AG04449 (cell line): ENCODE data around the gene IGFBP2.

Experiments
- CTCF ChIA-PET: fragments of 350-600 bp; formaldehyde crosslinking; extraction: SDS; loops from one replicate; lab custom pipeline; 2021; ENCODE audit warnings: antibody characterized with exemption; lab: Yijun Ruan, JAX
- POLR2A ChIA-PET: fragments of 400-600, 350-600 bp; formaldehyde crosslinking; extraction: SDS; loops from one replicate; lab custom pipeline; 2020; ENCODE audit warnings: antibody characterized with exemption, inconsistent platforms; lab: Yijun Ruan, JAX
- DNase-seq: peaks from one replicate; pipeline ENCODE4 v3.0.0-alpha.2; 2010; ENCODE audit warnings: low read depth, low spot score
- H3K4me3 ChIP-seq: 2 replicates; pipeline ENCODE4 v1.5.1; 2011; ENCODE audit warnings: low read depth, mild to moderate bottlenecking, control low read depth, low read length
- CTCF ChIP-seq: IDR thresholded peaks from one replicate; pipeline ENCODE4 v1.5.1; 2011; ENCODE audit warnings: mild to moderate bottlenecking, moderate library complexity, low read length, control low read depth, inconsistent platforms; ENCODE audit not compliant: insufficient read depth; ENCODE audit errors: missing control alignments

Gene IGFBP2

GRCh38 chr2:216690853-216691741 is 57.9 kb downstream of the IGFBP2 start:
- peak overlapping the region; percentile 50 for H3K4me3 ChIP-seq
- DNase-seq = peak; percentile 62
- ChIA-PET CTCF (interaction anchor here (2.1 to 11.0 kb wide), 2 partner anchors 9 to 475 kb away, joined by 5 to 122 read pairs; no protein-coding TSS in a partner anchor), POLR2A (interaction anchor here (0.6 kb wide), 1 partner anchor 569 kb away, joined by 6 read pairs; no protein-coding TSS in a partner anchor)
- TF ChIP-seq CTCF = no peak

DNA sequence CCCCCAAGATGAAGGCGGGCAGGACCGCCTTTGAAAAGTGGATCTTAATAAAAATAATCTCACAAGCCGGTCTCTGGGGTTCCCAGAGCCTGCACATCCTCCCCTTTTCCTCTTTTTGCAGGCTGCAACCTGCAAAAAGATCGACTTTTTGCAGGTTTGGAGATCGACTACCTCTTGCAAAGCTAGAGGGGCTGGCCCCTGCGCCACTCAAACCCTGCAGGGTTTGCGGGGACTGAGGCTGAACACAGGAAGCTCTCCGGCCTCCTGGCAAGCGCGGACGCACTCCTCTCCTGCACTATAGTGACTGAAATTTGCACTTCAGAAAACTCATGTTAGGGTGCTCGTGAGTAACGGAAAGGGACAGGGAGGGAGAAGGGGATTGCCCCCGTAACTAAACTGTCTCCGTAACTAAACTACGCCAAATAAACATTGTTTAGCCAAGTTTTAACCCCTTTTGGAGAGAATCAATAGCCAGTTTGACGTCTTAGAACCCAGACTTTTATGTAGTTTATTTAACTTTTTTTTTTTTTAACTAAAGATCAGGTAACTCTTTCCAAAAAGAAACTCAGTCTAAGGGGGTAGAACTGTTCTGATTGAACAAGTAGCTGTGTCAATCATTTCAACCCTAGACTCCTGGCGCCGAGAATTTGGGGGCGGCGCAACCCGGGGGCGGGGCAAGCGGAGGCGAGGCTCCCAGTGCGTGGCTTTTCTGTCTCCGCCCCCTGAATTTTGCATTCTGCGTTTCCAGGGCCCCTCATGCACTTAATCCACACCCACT is 59.6 kb downstream of the IGFBP2 start:
- peak overlapping the region; percentile 55 for H3K4me3 ChIP-seq
- no peak for DNase-seq
- TF ChIP-seq CTCF = no peak
- POLR2A ChIA-PET = interaction anchor here (0.6 to 1.3 kb wide), 4 partner anchors 413 to 1255 kb away, joined by 3 to 7 read pairs (median 3); no protein-coding TSS in a partner anchor
- CTCF ChIA-PET = interaction anchor here (1.2 to 11.0 kb wide), 8 partner anchors 10 to 818 kb away, joined by 3 to 122 read pairs (median 5); no protein-coding TSS in a partner anchor

DNA sequence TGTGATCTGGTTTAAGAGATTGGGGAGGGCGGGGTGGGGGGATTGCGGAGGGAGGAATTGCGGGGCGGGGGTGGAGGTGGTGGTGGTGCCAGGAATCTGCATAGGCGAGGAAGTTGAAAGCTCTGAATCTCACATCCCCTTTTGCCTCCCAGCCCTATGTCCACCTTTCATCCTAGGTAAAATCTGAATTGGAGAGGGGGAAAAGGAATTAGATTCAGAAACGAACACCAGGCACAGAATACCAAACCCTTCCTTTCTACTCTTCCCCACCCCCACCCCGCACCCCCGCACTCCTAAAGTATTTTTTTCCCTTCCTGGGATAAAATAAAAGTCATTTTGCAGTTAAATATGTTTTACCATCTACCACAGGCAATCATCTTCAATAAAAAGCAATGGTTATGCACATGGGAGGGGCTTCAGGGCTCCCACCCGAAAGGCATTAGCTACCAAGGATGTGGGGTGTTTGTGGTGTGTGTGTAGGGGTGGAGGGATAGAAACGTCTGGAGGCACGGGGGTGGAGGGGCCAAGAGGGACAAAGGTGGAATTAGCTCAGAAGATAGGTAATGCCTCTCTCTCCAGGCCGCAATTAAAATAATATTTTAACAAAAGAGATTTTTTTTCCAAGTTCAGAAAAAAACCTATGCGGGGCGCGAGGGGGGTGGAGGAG is 60.3 kb downstream of the IGFBP2 start:
- no peak for DNase-seq
- ChIA-PET POLR2A (interaction anchor here (0.6 to 1.3 kb wide), 7 partner anchors 145 to 1256 kb away, joined by 3 to 7 read pairs (median 3); no protein-coding TSS in a partner anchor), CTCF (interaction anchor here (0.7 to 11.0 kb wide), 13 partner anchors 9 to 1019 kb away, joined by 3 to 122 read pairs (median 4); no protein-coding TSS in a partner anchor)
- no peak for TF ChIP-seq CTCF
- peak overlapping the region; percentile 70 for H3K4me3 ChIP-seq

GRCh38 chr2:216694082-216694825 is 61.0 kb downstream of the IGFBP2 start:
- ChIA-PET POLR2A (interaction anchor here (0.6 to 1.3 kb wide), 7 partner anchors 144 to 666 kb away, joined by 3 to 7 read pairs (median 3); no protein-coding TSS in a partner anchor), CTCF (interaction anchor here (0.7 to 11.0 kb wide), 14 partner anchors 9 to 1019 kb away, joined by 3 to 122 read pairs (median 4); no protein-coding TSS in a partner anchor)
- peak; percentile 8 for TF ChIP-seq CTCF
- no peak for DNase-seq
- H3K4me3 ChIP-seq = peak overlapping the region; percentile 70

- TF ChIP-seq CTCF = no peak
- ChIA-PET CTCF (interaction anchor here (0.8 to 11.0 kb wide), 17 partner anchors 12 to 1018 kb away, joined by 3 to 122 read pairs (median 4); no protein-coding TSS in a partner anchor), POLR2A (interaction anchor here (0.6 to 1.7 kb wide), 9 partner anchors 80 to 1018 kb away, joined by 3 to 7 read pairs (median 4); no protein-coding TSS in a partner anchor)
- peak overlapping the region; percentile 70 for H3K4me3 ChIP-seq
- DNase-seq = no peak
These were observed 61.6 kb downstream of the IGFBP2 start for GRCh38 chr2:216694826-216695217.
